Stromal cell of bone marrow (primary cell): ENCODE data around the gene CSDE1.
"Not testable (repeated sequence)": the region's sequence is repeated elsewhere in the genome, so short reads cannot be mapped to it uniquely, and the experiment has no call there.

Experiments
- DNase-seq: peaks from one replicate; pipeline ENCODE4 v3.0.0-alpha.2; 2012; ENCODE audit warnings: low read depth

The CSDE1 gene

GRCh38 chr1:114757455-114758255, at the start of gene CSDE1:
CSDE1 (minus strand) TSS chr1:114757984; CDS start chr1:114739890, 18,094 bp downstream.
- peak; percentile 95 for DNase-seq

DNA sequence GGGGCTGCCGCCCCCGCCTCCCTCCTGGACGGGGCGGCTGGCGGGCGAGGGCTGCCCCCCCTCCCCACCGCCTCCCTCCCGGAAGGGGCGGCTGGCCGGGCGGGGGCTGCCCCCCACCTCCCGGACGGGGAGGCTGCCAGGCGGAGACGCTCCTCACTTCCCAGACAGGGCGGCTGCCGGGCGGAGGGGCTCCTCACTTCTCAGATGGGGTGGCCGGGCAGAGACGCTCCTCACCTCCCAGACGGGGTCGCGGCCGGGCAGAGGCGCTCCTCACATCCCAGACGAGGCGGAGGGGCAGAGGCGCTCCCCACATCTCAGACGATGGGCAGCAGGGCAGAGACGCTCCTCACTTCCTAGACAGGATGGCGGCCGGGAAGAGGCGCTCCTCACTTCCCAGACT, 46.7 kb upstream of the CSDE1 start:
- DNase-seq: not testable (repeated sequence)

DNA sequence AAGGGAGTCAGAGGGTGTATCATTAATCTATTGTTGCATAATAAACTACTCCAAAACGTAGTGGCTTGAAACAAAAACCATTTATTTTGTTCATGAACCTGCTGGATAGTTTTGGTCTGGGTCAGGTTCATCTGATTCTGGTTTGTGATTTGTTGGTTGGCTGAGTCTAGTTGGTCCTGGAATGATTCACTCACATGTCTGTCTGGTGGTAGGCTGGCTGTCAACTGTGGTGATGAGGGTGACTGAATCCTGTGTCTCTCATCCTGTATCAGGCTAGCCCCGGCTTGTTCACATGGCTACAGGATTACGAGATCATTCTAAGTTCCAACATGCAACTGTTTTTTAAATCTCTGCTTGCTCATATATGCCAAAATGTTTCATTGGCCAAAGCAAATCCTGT, 45.2 kb upstream of the CSDE1 start:
- no peak for DNase-seq

DNA sequence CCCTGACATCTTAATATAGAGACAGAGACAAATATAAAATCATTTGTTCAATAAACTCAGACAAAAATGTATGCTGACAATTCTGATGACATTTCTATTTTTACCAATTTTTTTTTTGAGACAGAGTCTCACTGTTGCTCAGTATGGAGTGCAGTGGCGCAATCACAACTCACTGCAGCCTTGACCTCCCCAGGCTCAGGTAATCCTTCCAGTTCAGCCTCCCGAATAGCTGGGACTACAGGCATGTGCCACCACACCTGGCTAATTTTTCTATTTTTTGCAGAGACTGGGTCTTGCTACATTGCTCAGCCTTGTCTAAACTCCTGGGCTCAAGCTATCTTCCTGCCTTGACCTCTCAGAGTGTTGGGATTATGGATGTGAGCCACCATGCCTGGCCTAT, 36.3 kb upstream of the CSDE1 start:
- no peak for DNase-seq

DNA sequence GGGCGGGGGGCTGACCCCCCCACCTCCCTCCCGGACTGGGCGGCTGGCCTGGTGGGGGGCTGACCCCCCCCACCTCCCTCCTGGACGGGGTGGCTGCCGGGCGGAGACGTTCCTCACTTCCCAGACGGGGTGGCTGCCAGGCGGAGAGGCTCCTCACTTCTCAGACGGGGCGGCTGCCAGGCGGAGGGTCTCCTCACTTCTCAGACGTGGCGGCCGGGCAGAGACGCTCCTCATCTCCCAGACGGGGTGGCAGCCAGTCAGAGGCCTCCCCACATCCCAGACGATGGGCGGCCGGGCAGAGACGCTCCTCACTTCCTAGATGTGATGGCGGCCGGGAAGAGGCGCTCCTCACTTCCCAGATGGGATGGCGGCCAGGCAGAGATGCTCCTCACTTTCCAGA, 32.8 kb upstream of the CSDE1 start:
- DNase-seq: not testable (repeated sequence)

DNA sequence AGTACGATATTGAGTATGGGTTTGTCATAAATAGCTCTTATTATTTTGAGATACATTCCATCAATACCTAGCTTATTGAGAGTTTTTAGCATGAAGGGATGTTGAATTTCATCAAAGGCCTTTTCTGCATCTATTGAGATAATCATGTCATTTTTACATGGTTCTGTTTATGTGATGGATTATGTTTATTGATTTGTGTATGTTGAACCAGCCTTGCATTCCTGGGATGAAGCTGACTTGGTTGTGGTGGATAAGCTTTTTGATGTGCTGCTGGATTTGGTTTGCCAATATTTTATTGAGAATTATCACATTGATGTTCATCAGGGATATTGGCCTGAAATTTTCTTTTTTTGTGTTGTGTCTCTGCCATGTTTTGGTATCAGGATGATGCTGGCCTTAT, 28.7 kb upstream of the CSDE1 start:
- not testable (repeated sequence) for DNase-seq

- no peak for DNase-seq
Measured at GRCh38 chr1:114782476-114782875, 24.7 kb upstream of the CSDE1 start.

DNA sequence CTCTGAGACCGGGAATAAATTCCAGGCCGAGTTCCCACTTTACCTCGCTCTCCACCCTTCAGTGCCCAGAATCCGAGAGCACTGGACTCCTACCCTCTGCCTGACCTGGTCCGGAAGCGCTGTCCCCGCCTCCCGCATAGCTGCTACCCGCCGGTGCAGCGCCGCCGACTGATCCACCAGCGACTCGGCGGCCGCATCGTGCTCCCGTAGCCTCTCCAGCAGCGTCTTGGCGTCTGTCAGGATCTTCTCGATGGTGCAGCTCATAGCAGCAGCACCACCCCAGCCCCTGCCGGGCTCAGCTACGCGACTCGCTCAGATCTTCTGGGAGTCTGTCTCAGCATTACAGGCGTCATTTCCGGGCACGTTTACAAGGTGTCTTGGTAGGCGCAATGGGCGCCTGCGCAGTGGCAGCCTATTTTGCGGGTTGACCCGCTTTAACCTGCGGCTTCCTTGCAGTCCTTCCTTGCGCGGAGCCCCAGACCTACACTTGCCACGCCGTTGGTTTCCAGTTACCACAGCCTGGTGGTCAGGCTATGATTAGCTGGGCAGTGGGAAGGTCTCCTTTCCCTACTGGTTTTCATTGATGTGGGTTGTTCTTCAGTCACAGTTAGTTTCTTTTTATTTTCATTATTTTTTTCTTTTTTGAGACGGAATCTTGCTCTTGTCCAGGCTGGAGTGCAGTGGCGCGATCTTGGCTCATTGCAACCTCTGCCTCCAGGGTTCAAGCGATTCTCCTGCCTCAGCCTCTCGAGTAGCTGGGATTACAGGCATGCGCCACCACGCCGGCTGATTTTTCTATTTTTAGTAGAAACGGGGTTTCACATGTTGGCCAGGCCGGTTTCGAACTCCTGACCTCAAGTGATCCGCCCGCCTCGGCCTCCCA, 22.8 kb upstream of the CSDE1 start, which contains the start of gene SIKE1:
Gene SIKE1, minus strand, starts transcription at position 342 of the 883 bp plus-strand sequence. Its CDS starts 78 bp downstream, at position 264.
- peak; percentile 85 for DNase-seq

DNA sequence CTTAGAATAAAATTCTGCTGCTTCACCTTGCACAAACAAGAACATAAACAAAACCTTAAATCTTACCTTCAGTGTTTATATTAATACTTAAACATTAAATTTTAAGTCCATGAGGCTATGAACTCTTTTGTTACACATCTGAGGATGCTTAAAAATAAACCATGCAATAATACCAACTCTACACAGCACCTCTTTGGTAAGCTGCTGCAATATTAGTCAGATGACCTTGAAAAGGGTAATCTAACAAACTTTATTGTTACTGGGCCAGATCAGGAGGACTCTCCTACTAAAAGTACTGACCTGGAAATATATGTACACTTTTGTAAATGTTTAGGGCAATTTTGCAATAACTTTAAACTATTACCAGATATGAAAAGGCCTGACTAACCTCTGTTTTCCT, 21.9 kb upstream of the CSDE1 start:
- DNase-seq: no peak

- not testable (repeated sequence) for DNase-seq
Measured at GRCh38 chr1:114776726-114777125, 18.9 kb upstream of the CSDE1 start.

DNA sequence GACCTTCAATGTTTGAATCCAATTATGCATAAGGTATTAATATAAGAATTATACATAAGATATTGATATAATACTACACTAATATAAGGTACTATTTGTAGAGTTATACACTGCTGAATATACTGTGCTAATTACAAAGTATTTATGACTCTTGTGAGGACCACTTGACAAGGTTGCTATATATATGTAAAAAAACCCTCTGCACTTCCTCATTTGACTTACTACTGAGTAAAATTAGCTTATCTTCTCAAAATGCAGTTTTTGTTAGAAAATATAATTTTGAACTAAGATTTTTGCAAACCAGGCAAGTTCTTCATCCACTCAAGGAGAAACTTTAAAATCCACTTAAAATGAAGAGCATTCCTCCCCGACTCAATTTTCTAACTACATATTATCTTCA, 14.2 kb upstream of the CSDE1 start:
- DNase-seq: no peak

DNA sequence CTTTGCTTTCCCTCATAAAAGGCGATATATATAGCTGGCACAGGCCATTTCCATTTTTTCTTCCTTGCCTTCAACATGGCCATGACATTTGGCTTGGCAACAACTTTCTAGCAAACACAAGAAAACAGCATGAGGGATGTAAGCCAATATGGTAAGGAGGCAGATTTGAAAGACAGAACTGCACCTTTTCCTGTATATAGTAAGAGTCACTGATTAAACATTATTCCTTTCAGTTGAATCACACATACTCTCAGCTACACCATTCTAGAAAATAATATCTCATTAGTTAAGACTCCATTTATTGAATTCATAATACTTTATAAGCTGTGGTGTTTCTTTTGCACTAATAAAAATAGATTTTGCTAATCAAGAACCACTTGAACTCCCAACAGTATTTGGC, 13.2 kb upstream of the CSDE1 start:
- DNase-seq: no peak

- DNase-seq: no peak
Measured at GRCh38 chr1:114764689-114765088, 6.9 kb upstream of the CSDE1 start.

DNA sequence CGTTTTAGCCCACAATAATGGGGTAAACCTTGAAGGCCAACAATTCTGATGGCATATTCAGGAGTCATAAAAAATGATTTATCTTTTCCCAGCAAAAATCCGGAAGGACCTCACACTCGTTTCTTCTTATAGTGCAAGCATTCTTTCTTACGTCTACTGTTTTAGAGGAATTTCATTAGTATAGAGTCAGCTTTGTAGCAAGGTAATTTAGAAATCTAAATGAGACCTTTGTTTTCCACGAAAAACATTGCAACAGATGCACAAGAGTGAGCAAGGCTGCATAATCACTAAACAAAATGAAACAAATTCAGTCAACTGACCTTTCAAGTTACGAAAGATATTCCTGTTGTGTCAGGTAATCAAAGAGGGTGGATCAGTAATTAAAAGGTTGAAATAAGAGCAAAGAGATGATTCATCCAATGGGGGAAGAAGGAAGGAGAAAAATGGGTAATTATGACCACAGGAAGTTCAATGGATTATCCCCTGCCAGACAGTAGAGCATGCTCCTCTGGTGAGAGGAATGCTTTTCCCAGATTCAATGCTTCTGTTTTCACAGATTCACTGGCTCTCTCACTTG, 560 bp upstream of the CSDE1 start:
- no peak for DNase-seq

DNA sequence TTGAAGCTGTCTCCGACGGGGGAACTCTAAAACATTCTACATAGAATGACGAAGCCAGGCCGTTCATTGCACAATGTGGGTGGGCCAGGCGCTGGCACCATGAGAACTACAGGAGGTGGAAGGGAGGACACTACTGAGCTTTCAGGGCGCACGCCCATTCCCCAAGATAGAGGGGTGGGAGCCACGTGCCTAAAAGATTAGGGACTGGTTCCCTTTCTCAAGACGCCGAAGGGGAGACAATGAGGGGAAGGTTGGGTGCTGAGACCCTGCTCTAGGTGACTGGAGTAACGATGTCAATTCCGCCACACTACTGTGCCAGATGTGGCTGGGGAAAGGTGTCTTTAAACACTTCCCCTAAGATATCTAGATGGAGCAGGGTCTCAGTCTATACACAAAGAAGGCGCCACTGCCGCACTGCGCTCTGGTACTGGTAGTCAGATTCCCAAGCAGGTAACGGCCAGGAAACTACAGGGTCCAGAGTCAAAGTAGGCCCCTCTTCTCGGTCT, 782 bp downstream of the CSDE1 start:
- peak; percentile 25 for DNase-seq

- no peak for DNase-seq
Measured at GRCh38 chr1:114756009-114756892, 1.5 kb downstream of the CSDE1 start.

DNA sequence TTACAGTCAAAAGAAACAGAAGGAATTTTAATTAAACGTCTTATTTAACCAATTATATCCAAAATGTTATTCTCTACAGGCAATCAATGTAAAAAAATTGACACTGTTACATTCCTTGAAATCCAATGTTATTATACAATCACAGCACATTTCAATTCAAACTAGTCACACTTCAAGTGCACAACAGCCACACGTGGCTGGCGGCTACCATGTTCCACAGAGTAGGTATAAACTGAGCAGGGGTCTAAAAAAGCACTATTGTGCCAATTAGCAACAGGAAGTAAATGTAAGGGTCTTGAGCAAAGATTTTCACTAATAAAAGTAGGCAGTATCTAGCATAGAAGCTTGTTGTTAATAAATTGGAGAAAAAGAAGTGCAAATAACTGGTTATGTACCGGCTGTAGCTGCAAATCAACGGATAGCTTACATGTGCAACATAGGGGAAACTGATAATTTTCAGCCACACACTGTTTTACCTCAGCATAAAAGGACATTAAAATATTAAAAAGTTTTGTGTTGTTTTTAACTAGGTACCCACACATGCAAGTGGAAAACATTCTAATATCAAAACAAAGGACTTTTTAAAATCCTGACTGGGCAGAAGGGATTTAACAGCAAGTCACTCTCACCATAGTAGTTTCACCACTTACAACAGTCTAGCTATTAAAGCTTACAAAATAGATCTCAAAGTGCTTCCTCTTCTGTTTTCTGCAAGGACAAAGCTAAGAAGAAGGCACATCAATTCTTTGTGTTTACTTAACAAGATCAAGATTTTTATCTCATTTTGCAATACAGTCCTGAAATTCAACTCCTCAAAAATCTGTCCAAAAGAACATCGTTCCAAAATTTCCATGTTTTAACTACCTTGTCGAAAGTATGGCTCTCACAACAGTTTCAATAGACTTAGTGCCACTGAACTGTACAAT, 2.5 kb downstream of the CSDE1 start:
- no peak for DNase-seq

DNA sequence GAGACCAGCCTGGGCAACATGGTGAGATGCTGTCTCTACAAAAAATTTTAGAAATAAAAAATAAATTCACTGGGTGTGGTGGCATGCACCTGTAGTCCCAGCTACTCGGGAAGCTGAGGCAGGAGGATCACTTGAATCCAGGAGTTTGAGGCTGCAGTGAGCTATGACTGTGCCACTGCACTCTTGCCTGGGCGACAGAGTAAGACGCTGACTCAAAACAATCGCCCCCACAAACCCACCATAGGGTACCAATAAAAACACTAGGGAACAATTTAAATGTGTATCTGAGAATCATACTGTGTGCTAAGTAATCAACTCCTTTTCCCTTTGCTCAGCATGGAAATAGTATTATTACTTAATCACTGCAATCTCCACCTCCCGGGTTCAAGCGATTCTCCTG, 4.1 kb downstream of the CSDE1 start:
- DNase-seq: not testable (repeated sequence)

- DNase-seq: no peak
Measured at GRCh38 chr1:114753143-114753542, 4.6 kb downstream of the CSDE1 start.

DNA sequence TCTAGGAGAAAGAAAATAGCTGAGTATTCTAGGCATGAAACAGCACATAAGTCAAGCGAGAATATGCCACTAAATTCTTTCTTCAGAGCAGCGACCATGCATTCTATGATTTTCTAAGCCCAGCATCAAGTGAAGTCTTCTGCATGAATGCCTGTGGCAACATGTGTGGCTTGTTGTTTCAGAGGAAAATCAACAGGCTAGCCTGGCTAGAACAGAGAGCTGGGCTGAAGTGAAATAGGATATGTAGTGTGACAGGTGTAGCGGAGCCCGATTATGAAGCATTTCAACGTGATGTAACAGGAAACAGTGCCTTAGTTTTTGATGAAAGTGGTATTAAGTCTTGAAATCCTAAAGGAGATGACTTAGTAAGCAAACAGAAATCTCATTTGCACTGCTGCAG, 7.0 kb downstream of the CSDE1 start:
- DNase-seq: no peak
